ENCODE measurements around the gene DIAPH1. TPM values are rescaled to one million over a fixed set of nuclear protein-coding genes. Genes with fewer than 3 reads are reported as not detected.

The DIAPH1 gene
- total RNA-seq, 1 experiment from 2014 or later, result 77.0 TPM

DNA sequence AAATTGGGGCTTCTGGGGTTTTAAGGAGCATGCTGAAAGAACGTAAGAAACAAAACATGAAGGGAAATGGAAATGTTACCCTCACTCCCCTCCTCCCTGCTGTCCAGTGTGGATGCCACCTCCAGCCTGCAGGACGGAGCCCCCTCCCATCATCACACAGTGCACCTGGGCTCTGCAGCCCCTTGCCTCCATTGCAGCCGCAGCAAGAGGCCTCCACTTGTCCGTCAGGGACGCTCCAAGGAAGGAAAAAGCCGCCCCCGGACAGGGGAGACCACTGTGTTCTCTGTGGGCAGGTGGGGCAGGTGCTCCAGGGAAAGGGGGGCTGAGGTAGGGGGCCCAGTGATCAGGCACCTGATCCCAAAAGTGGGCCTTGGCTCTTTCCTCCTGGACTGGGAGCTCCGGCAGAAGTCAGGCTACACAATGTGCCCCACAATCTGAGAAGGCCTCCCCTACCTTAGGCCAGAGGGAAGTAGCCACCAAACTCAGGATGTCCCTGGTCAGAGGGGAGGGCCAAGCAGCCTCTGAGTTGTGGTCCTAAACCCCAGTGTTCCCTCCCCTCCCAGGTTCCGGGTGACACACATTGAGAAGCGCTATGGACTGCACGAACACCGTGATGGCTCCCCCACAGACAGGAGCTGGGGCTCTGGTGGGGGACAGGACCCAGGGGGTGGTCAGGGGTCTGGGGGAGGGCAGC is 20.7 kb upstream of the DIAPH1 start:
- DNase-seq (ENCODE audit: low read depth), result no peak

DNA sequence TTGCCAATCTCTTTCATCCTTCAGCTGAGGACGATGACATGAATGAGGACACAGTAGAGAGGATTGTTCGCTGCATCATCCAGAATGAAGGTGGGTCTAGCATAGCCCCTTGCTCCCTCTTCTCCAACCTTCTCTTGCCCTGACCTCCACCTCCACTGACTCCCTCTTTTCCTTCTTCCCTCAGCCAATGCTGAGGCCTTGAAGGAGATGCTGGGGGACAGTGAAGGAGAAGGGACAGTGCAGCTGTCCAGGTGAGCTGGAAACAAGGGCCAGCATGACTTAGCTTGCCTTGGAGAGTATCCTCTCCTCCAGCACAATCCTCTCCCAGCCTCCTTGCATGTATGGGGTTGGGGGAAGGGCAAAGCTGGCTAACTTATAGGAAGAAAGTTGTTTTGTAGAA is 20.0 kb upstream of the DIAPH1 start:
- DNase-seq (ENCODE audit: low read depth), result no peak

DNA sequence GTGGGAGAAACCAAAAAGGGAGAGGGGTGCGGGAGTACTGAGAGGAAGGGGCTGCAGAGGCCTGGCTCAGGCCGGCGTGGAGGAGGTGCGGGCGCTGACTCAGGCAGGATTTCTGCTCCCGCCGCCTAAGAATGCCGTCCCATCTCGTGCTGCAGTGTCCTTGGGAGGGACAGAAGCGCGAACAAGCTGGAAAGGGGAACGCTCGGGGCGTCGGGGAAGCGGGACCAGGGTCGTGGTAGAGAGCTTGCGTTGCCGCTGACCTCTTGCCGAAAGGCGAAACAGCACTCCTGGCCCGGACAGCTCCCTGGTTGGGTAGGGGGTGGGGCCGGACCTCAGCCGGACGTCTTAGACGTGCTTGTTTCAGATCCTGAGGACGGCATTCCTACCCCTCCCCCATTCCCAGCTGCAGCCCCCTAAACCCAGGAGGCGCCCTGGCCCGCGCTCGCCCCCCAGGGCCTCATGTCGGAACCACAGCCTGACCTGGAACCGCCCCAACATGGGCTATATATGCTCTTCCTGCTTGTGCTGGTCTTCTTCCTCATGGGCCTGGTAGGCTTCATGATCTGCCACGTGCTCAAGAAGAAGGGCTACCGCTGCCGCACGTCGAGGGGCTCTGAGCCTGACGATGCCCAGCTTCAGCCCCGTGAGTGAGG is 19.1 kb upstream of the DIAPH1 start:
- DNase-seq (ENCODE audit: low read depth), result no peak

DNA sequence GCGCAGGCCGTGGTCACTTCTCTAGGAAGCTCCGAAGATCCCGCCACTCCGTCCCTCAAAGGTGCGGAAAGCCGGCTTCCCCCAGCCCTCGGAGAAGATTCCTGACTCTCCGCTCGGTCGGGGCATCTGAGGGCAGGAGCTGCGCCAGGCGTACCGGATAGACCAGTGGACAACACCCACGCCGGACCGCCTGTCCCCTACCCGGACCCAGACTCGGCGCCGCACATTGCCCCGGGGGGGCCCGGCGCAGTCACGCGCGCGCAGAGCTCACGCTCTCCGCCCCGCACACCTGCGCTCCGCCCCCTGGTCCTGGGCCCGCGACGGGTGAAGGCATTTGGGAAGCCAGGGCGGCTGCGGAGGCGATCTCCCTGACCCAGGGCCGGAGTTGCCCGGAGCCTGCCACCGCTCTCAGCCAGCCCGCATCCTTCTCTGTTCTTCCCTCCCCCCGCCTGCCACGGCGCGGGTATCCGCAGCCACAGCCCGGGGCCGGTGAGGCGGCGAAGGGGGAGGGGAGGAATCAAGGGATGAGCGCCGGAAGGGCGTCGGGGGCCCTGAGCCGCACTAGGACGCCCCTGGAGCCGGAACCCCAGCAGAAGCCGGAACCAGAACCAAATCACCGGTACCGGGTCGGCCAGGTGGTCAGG is 18.4 kb upstream of the DIAPH1 start:
- no peak for DNase-seq (ENCODE audit: low read depth)

DNA sequence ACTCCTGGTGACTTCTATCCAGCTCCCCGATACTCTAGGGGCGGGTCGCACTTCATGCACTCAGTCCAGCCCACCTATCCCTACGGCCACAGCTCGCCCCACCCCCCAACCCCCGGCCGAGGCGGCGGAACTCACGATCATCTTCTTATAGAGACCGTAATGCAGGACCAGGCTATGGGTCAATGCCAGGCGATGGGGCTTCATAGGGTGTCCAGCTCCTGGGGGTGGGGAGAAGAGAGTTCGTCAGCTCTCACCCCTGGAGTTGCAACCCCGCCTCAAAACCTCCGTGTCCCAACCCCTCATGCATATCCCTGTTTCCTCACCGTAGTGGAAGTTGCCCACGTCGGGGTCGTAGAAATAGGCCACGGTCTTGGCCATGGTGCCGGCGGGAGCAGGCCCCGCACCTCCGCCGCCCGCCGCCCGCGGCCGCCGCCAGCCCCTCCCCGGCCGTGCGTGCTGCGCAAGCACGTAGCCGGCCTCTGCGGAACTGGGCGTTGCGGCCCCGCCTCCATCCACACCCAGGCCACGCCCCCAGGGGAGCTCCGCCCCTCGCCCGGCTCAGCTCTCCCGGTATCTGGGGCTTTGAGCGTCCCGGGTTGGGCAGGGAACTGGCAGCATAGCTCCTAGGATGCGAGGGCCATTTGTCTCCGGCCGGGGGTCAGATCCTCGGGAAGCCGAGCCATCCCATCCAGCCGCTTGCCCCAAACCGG is 17.8 kb upstream of the DIAPH1 start, which contains the start of the genes HDAC3 and RELL2:
HDAC3 (minus strand) TSS at position 437 of the 710 bp plus-strand sequence; CDS start at position 378, 59 bp downstream.
RELL2 (plus strand) TSS at position 585 of the 710 bp plus-strand sequence. CDS start 1,229 bp downstream, outside the sequence.
- DNase-seq (ENCODE audit: low read depth), result peak; percentile 87

DNA sequence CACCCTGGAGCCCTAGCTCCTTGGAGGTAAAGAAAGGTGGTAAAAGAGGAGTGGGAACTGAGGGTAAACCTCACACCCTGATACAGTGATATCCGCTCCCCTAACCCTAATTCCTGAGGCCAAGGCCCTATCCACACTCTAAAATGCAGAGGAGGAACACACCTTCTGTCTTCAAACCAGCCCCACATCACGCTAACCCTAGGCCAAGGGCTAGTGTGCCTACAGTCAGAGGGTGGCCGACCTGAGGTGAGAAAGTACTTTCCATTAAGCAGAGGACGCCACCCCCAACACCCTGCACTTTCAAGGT is 17.3 kb upstream of the DIAPH1 start:
- no peak for DNase-seq (ENCODE audit: low read depth)

DNA sequence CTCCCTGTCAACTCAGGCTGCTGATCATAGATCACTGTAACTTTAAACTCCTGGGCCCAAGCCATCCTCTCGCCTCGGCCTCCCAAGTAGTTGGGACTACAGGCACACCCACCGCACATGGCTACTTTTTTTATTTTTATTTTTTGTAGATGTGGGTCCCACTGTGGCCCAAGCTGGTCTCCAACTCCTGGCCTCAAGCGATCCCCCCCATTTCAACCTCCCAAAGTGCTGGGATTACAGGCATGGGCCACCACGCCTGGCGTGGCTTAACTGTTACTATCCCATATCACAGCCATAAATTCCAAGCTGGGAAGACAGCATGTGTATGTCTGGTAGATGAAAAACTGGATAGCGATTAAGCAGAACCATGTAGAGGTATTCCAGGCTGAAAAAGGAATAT is 16.8 kb upstream of the DIAPH1 start:
- no peak for DNase-seq (ENCODE audit: low read depth)

DNA sequence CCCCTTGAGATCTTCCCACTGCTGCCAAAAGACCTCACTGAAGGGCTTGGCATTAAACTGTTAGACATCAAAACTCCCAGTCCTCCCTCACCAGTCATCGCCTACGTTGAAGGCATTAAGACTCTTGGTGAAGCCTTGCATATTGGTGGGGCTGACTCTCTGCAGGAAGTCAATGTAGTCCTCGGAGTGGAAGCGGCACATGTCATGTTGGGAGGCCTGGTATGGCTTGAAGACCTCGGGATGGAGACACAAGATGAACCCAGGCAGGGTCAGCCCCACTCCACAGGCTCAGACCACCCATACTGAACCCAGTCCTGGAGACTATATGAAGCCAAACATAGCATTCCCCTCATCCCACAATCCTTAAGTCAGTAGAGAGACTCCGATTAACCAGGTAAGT is 15.9 kb upstream of the DIAPH1 start:
- DNase-seq (ENCODE audit: low read depth), result no peak

DNA sequence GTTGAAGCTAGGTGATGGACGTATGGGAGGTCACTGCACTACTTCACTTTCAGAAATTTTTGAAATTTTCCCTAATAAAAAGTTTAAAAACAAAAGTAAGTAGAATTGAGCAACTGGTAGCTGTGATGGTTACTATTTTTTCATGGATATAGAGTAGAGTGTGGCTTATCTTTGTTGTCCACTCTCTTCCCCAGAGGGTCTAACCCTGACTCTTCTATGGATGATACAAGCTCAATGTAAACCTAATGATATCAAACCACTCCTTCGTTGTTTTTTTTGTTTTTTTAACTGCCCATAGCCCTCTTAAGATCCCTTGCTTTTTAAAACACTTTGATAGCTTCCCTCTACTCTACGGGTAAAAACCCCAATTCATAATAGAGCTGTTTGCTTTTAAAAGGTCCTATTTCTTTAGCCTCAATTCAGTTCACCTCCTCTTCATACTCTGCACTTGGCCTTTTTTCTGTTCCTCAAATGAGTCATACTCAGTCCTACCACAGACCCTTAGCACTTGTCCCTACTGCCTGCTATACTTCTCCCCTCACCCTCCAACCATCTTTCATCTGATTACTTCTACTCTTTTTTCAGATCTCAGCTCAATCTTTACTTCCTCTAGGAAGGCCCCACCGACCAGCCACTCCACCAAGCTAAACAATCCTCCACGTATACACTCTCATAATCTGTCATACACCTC is 15.2 kb upstream of the DIAPH1 start:
- DNase-seq (ENCODE audit: low read depth), result no peak

DNA sequence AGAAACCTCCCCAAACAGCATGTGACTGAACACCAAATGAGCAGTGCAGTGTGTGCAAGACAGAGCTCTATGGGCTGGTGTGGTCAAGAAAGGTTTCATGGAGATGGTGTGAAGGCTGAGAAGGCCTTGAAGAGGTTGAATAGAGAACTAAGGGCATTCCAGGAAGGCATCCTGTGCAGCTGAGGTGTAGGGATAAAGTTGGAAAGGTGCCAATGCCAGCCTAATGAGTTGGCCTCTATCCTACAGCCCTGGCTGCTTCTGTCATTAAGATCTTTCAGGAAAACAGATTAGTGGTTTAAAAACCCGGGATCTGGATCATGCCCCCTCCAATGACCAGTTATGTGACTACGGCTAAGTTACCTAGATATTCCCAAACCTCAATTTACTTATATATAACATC is 13.8 kb upstream of the DIAPH1 start:
- DNase-seq (ENCODE audit: low read depth), result no peak

DNA sequence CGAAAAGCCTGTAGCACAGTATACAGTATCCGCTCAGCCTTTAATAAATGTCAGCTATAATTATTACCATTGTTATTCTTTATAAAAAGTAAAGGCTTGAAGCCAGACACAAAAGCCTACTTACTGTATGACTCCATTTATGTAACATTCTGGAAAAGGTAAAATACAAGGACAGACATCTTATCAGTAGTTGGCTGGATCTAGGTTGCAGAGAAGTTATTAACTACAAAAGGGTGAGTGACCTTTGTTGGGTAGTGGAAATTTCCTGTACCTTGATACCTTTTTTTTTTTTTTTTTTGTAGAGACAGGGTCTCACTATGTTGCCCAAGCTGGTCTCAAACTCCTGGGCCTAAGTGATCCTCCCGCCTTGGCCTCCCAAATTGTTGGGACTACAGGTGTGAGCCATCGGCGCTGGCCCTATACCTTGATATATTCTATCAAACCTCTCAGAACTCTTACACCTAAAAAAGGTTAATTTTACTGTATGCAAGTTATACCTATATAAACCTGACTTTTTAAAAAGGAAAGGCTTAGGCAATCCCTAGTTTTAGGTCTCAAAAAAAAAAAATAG is 11.9 kb upstream of the DIAPH1 start:
- DNase-seq (ENCODE audit: low read depth), result no peak

DNA sequence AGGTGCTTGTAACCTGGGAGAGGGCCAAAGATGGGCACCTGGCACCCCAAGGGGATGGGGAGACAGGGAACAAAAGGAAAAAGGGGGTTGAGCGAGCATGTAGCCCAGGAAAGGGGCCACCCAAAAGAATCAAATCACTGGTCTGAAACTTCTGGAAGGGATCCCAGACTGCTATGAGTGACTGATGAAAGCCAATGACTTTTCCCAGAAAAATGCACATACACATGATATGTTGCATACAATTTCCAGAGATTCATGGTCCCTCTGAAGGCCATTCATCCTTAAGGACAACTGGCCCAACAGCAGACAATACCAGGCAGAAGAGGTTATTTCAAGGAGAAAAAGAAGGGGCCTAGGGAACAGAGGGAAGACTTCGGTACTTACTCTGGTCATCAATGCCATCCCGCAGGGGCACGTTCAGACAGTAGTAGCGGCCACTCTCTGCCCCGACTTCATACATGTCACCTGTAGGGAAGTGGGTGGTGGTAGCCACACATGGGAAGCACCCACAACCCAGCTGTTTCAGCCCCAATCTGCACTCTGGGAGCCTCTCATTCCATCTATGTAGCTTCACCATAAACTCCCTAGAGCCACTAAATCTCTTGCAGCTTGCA is 9.5 kb upstream of the DIAPH1 start:
- no peak for DNase-seq (ENCODE audit: low read depth)

DNA sequence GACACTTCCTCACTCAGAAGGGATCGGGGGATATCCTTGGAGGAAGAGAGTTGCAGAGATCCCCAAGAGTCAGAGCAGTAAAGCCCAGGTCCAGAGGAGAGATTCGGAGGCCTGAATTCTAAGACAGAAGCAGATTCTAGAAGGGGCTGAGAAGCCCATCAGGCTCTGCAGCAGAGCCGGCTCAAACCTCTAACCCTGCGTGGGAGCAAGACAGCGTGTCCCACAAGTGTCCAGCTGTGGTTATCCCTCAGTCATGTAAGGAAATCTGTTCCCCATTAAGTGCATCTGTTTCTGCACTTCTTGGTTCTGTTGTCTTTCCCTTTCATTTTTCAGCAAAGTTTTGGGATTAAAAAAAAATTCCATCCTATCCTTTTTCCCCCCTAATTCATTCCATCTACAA is 4.8 kb upstream of the DIAPH1 start:
- DNase-seq (ENCODE audit: low read depth), result no peak

DNA sequence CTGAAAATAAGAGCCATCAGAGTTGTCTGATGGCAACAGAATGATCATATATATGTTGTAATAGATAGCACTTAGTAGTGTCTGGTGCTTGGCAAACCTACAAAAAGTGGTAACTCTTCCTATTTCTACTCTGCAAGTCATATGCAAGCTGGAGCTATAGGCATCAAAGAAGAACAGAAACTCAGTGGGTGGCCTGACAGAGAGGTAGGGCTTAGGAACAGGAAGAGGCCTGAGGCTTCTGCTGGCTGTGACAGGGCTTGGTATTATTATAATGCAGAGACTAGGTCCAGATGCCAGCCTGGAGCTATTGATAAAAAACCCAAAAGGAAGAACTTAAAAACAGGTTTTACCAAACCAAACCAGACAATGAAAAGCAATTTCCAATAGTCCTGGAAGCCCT is 4.4 kb upstream of the DIAPH1 start:
- no peak for DNase-seq (ENCODE audit: low read depth)

DNA sequence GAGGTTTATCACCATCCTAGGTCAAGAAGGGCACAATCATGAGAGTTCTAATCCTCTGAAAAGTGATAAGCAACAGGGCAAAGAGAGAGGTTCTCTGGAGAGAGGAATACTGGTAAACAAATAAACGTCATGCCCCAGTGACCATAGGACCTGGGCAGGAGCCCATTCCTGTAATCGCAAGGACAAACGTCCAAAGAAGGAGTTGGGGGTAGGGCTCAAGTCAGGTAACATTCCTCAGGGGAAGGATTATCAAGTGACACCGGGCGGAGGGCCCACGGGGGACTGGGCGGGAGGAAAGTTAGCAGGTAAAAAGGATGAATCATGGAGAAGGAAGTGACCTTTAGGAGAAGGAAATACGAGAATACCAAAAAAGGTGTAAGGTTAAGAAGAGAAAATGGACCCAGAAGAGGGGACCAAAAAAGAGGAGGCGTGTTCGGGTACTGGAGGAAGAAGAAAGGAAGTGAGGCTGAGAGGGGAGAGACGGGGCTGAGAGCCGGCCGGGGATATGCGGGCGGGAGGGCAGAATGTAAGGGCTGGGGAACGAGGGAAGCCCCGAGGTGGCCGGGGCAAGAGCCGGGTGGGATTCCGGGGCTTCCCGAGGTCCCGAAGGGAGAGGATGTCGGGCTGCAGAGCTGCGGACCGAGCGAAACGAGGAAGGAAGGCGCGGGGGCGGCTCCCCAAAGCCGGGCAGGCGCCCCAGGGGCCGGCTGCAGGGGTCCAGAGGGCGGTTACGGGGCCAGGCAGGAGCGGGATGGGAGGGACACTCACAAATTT is 583 bp downstream of the DIAPH1 start:
- DNase-seq (ENCODE audit: low read depth), result peak; percentile 64

DNA sequence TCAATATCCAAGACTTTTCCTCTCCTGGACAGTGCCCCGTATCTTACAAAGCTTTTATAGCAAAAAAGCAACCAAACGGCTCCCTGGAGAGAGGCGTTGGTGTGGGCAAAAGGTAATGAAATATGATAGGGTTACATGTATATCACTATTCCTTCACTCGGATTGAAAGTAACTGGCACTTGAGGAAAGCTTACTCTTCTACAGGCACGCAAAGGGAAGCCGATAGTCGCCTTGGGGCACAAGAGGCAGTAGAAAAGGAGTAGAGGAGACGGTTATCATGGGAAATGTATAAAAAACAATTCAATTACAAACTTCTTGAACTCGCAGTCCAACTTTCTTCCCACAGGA is 1.1 kb downstream of the DIAPH1 start:
- DNase-seq (ENCODE audit: low read depth), result no peak

DNA sequence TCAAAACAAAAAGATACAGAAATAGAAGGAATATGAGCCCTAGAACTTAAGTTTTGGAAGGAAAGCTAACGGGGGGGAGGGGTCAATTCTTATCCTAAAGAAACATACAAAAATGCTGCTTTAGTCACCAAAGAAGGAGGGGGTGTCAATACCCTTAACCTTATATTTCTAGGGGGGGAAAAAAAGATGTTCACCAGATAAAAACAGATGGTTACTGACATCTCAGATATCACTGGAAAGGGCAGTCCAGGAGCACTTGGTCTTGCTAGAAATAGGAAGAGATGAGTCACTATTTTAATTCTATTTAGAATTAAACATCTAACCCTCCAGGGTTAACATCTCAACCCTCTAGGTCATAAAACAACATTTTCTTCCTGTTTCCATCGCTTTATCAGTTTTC is 1.7 kb downstream of the DIAPH1 start:
- DNase-seq (ENCODE audit: low read depth), result peak; percentile 33

DNA sequence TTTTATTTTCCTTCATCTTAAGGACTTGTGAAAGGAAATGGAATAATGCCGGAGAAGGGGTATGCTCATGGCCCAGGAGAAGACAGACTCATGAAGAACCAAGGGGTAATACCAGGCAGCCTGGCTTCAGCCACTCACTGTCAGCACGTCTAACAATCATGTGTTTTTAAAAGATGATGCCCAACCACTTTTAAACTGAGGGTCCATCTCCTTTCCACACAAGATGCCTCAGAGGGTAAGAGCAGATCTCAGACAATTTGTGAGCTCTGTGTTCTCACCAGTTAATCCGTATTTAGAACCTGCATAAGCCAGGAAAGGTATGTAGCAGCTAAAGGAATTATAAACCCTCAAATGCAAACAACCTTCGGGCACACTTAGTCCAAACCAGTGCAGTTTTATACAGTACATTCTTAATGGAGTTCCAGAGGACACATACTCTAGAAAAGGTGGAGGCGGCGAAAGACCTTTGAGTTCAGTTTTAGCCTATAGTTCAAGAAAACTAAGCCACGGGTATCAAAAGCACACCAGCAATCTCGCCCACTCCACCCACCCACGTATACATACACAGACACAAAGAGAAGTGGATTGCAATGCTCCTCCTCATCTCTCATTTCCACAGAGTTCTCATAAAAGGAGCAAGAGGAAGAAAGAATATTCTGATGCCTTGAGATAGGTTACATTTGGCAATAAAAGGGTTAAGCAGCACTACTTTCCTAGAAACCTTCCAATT is 2.6 kb downstream of the DIAPH1 start:
- no peak for DNase-seq (ENCODE audit: low read depth)

DNA sequence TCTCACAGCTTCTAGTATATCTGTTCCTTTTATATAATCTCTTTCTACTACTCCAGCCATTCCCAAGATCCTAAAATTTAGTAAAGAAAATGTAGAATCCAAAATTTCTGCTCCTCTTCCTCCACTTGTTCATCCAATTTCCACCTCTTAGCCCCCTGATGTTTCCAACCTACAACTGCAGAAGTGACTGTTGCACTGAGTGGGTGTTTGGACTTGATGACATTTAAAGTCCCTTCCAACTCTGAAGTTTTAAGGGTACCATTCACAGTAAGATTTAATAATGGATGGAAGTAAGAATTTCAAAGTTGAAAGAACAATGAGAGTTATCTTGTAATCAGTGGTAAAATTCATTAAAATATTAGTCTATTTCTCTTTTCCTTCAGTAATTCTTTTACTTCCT is 5.5 kb downstream of the DIAPH1 start:
- no peak for DNase-seq (ENCODE audit: low read depth)

DNA sequence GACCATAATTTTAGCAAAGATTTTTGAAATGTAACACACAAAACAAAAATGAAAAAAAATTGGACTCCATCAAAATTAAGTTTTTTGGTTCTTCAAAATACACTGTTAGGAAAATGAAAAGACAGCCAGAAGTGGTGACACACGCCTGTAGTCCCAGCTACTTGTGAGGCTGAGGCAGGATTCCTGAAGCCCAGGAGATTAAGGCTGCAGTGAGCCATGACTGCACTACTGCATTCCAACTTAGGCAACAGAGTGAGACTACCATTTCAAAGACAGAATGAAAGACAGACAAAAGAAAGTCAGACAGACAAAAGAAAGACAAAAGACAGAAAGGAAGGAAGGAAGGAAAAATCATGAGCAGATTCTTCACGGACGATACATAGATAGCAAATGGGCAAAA is 7.5 kb downstream of the DIAPH1 start:
- DNase-seq (ENCODE audit: low read depth), result no peak
